Muscle of back (tissue), 11 donors: ENCODE results near the gene EIF4G2. TPM values are rescaled to one million over a fixed set of nuclear protein-coding genes. Genes with fewer than 3 reads are reported as not detected.

Experiments
- DNase-seq, 3 donors: peaks; one replicate each; pipeline versions ENCODE4 v3.0.0 to v3.0.0-alpha.2; 2013
- polyA plus RNA-seq, 10 donors: library from polyadenylated mRNA; unstranded; fragments of 120-200 nt; gene quantifications; one replicate each; pipeline ENCODE4 v1.2.1, GENCODE V29; 2013; ENCODE audit not compliant: insufficient read length in 10 of 10

EIF4G2 gene
- polyA plus RNA-seq, 10 donors = 673 to 938 (median 767) TPM

- DNase-seq = peak in 1 of 3 donors; percentile 80
Measured at GRCh38 chr11:10818594-10818993, 9.9 kb upstream of the EIF4G2 start.

GRCh38 chr11:10813945-10814344 lies 5.2 kb upstream of the EIF4G2 start:
- DNase-seq = no peak

- DNase-seq = peak in 2 of 3 donors; percentile 53 to 67
Measured at GRCh38 chr11:10809373-10810160, 841 bp upstream of the EIF4G2 start.

GRCh38 chr11:10808235-10808552 lies 532 bp downstream of the EIF4G2 start:
- no peak for DNase-seq

- peak; percentile 46 to 91 (median 68) for DNase-seq
Measured at GRCh38 chr11:10807493-10808234, 1.1 kb downstream of the EIF4G2 start.

GRCh38 chr11:10806206-10806605 lies 2.5 kb downstream of the EIF4G2 start:
- no peak for DNase-seq

- no peak for DNase-seq
Measured at GRCh38 chr11:10805741-10806140, 3.0 kb downstream of the EIF4G2 start.

GRCh38 chr11:10803676-10804075 lies 5.0 kb downstream of the EIF4G2 start:
- no peak for DNase-seq

- no peak for DNase-seq
Measured at GRCh38 chr11:10800292-10800691, 8.4 kb downstream of the EIF4G2 start.

- DNase-seq = no peak
Measured at GRCh38 chr11:10798330-10798928, 10.3 kb downstream of the EIF4G2 start.

GRCh38 chr11:10797531-10797930 lies 11.2 kb downstream of the EIF4G2 start:
- DNase-seq = no peak

GRCh38 chr11:10797001-10797400 lies 11.7 kb downstream of the EIF4G2 start:
- DNase-seq = no peak

GRCh38 chr11:10796191-10796590 lies 12.5 kb downstream of the EIF4G2 start:
- no peak for DNase-seq

- no peak for DNase-seq
Measured at GRCh38 chr11:10793470-10794255, 15.1 kb downstream of the EIF4G2 start.

- peak; percentile 62 to 85 (median 78) for DNase-seq
Measured at GRCh38 chr11:10792385-10793068, 16.2 kb downstream of the EIF4G2 start.

- no peak for DNase-seq
Measured at GRCh38 chr11:10786451-10786850, 22.3 kb downstream of the EIF4G2 start.

GRCh38 chr11:10785146-10785474 lies 23.6 kb downstream of the EIF4G2 start:
- no peak for DNase-seq

GRCh38 chr11:10784232-10785145 lies 24.2 kb downstream of the EIF4G2 start:
- peak; percentile 30 to 47 (median 46) for DNase-seq

- DNase-seq = no peak
Measured at GRCh38 chr11:10780040-10780439, 28.7 kb downstream of the EIF4G2 start.

- DNase-seq = no peak
Measured at GRCh38 chr11:10779086-10779485, 29.6 kb downstream of the EIF4G2 start.
